Lower leg skin (tissue), 4 donors: ENCODE measurements around the gene CDKN2B-AS1. TPM values are rescaled to one million over a fixed set of nuclear protein-coding genes. Genes with fewer than 3 reads are reported as not detected.

Experiments used
- DNase-seq, 2 donors: peaks; one replicate each; pipeline ENCODE4 v3.0.0-alpha.2; 2019; ENCODE audit warnings: low spot score in 2 of 2
- H3K4me3 ChIP-seq: fragments of 200-600 bp; sonication (generic); 2 replicates; pipeline ENCODE4 v1.5.1; 2017; ENCODE audit warnings: mild to moderate bottlenecking, low read depth; ENCODE audit not compliant: poor library complexity, severe bottlenecking
- POLR2A ChIP-seq, 2 donors: fragments of 450-650 bp; IDR thresholded peaks; one replicate each; pipeline ENCODE4 v1.6.1; 2016 to 2017; ENCODE audit warnings: antibody characterized with exemption in 2 of 2, mild to moderate bottlenecking in 1 of 2, moderate library complexity in 1 of 2
- WGBS, 2 donors: methylation state at CpG; one replicate each; pipeline ENCODE4 v1.1.5; 2018; 5-methylcytosine and 5-hydroxymethylcytosine counted together
- intact Hi-C: fragments of 100-400 bp; cut with DNase I; formaldehyde crosslinking; loops from one replicate; pipeline ENCODE4 v1.15.0; 2023; ENCODE audit warnings: low total_unique reads
- total RNA-seq, 4 donors: library from RNA; depleted of rRNA; stranded (reverse); fragments of >200 nt; gene quantifications; one replicate each; pipeline ENCODE4 v1.1.0, GENCODE V29; 2016
- TF ChIP-seq, protein P1 (sequence below), 3 donors: fragments of 450-650 bp; IDR thresholded peaks; one replicate each; pipeline ENCODE4 v1.5.1; 2016; ENCODE audit warnings: antibody characterized with exemption in 3 of 3, mild to moderate bottlenecking in 3 of 3, moderate library complexity in 2 of 3

Gene CDKN2B-AS1
- total RNA-seq, 4 donors from 2014 or later = 0.49 TPM; not detected in 3

DNA sequence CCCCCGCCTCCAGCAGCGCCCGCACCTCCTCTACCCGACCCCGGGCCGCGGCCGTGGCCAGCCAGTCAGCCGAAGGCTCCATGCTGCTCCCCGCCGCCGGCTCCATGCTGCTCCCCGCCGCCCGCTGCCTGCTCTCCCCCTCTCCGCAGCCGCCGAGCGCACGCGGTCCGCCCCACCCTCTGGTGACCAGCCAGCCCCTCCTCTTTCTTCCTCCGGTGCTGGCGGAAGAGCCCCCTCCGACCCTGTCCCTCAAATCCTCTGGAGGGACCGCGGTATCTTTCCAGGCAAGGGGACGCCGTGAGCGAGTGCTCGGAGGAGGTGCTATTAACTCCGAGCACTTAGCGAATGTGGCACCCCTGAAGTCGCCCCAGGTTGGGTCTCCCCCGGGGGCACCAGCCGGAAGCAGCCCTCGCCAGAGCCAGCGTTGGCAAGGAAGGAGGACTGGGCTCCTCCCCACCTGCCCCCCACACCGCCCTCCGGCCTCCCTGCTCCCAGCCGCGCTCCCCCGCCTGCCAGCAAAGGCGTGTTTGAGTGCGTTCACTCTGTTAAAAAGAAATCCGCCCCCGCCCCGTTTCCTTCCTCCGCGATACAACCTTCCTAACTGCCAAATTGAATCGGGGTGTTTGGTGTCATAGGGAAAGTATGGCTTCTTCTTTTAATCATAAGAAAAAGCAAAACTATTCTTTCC lies 19.7 kb upstream of the CDKN2B-AS1 start:
- 0% methylated on average over 47 of the region's 51 CpGs for WGBS, 2 donors
- TF ChIP-seq, protein P1, sequence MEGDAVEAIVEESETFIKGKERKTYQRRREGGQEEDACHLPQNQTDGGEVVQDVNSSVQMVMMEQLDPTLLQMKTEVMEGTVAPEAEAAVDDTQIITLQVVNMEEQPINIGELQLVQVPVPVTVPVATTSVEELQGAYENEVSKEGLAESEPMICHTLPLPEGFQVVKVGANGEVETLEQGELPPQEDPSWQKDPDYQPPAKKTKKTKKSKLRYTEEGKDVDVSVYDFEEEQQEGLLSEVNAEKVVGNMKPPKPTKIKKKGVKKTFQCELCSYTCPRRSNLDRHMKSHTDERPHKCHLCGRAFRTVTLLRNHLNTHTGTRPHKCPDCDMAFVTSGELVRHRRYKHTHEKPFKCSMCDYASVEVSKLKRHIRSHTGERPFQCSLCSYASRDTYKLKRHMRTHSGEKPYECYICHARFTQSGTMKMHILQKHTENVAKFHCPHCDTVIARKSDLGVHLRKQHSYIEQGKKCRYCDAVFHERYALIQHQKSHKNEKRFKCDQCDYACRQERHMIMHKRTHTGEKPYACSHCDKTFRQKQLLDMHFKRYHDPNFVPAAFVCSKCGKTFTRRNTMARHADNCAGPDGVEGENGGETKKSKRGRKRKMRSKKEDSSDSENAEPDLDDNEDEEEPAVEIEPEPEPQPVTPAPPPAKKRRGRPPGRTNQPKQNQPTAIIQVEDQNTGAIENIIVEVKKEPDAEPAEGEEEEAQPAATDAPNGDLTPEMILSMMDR (IDR thresholded peaks at IDR 0.05) = no peak
- TF ChIP-seq POLR2A (IDR thresholded peaks at IDR 0.05) = no peak
- intact Hi-C loops = no loop called here
- peak overlapping the region; percentile 17 for H3K4me3 ChIP-seq
- DNase-seq = peak in 1 of 2 donors; percentile 86

DNA sequence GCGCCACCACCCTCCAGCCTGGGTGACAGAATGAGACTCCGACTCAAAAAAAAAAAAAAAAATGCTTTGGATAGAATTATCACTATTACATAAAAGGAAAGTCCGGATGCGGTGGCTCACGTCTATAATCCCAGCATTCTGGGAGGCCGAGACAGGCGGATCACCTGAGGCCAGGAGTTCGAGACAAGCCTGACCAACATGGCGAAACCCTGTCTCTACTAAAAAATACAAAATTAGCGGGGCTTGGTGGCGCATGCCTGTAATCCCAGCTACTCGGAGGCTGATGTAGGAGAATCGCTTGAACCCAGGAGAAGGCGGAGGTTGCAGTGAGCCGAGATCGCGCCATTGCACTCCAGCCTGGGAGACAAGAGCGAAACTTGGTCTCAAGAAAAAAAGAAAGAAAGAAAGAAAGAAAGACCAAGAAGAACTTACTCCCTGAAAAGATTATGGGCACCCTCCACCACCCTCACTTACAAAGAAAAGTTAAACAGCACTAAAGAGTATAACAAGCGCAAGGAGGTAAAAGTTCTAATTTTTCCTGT lies 18.2 kb upstream of the CDKN2B-AS1 start:
- TF ChIP-seq, protein P1 (IDR thresholded peaks at IDR 0.05) = no peak
- no peak for TF ChIP-seq POLR2A (IDR thresholded peaks at IDR 0.05)
- 22 to 24% methylated on average over 19 of the region's 19 CpGs for WGBS, 2 donors
- intact Hi-C loops = no loop called here
- no peak overlapping the region for H3K4me3 ChIP-seq
- DNase-seq = no peak

DNA sequence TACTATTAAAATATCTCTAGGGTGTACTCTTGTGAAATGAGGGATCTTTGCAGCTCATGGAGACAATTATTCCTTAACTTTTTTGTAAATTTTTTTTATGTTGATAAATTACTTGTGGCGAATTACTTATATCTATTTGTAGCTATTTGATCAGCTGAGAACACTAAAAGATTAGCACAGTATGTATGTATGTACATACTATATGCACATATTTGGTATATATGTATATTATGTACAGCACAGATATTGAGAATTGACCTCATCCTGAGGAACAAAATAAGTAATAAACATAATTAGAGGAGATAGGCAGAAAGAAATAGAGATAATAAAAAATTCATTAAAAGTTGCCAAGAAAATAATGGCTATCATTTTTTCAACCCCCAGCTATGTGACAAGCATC lies 12.2 kb upstream of the CDKN2B-AS1 start:
- no peak for DNase-seq
- H3K4me3 ChIP-seq = no peak overlapping the region
- WGBS, 2 donors = 54 to 63% methylated on average over 1 of the region's 1 CpG
- no peak for TF ChIP-seq POLR2A (IDR thresholded peaks at IDR 0.05)
- TF ChIP-seq, protein P1 (IDR thresholded peaks at IDR 0.05) = no peak
- intact Hi-C loops = no loop called here

DNA sequence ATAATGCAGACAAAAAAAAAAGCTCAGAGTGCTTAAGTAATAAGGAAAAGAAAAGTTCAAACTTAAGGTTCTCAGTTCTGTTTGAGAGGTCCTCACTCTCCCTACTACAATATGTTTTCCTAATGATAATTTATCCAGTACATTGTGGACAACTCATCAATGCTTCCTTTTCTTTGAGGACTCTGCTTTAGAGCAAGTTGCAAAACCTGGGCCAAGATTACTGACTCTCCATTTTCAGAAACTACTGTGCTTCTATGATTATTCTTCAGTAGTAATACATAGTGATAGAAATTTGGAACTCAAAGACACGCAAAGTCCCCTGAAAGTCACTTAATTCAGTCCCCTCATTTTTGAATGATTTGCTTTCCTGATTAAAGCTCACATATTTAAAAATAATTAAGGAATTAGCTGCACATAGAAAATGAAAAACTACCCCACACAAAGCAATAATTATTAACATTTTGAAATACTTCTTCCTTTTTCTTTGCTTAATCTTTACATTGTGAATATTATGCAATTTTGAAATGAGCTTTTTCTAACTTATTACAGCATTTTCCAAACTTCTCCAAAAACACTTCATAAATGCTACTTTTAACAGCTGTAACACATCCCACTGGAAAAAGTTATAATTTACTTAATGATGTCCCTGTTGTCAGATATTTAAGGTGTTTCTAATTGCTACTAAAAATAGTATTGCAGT lies 11.6 kb upstream of the CDKN2B-AS1 start:
- WGBS, 2 donors = 63 to 68% methylated on average over 1 of the region's 1 CpG
- TF ChIP-seq, protein P1 (IDR thresholded peaks at IDR 0.05) = no peak
- no peak for TF ChIP-seq POLR2A (IDR thresholded peaks at IDR 0.05)

DNA sequence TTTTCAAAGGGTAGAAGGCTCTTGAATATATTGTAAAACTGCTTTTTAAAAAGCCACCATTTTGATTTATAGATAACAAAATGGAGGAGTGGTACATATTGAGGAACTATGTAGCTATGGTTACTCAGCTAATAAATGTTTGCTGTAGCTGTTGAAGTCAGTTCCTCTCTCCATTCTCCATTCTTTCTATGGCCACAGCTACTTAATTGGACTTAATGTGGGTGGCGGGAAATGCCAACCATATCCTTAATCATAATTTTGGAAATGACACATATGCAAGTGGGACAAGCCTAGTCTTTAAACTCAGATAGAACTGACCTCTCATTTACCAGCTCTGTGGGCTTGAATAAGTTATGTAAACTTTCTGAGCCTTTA lies 11.0 kb upstream of the CDKN2B-AS1 start:
- intact Hi-C loops = no loop called here
- H3K4me3 ChIP-seq = no peak overlapping the region
- no peak for DNase-seq
- WGBS, 2 donors = 54 to 70% methylated on average over 1 of the region's 1 CpG
- no peak for TF ChIP-seq POLR2A (IDR thresholded peaks at IDR 0.05)
- TF ChIP-seq, protein P1 (IDR thresholded peaks at IDR 0.05) = no peak

More for the DNA sequence above, 11.6 kb upstream of the CDKN2B-AS1 start:
- no peak overlapping the region for H3K4me3 ChIP-seq
- DNase-seq = no peak
- intact Hi-C loops = no loop called here
